NCI-H446 treated with DMSO at 0.1 percent for 48 hours (cell line): ENCODE data around the gene GSK3A.
"Not testable (repeated sequence)": the region's sequence is repeated elsewhere in the genome, so short reads cannot be mapped to it uniquely, and the experiment has no call there.

ENCODE experiments used
- DNase-seq: peaks from one replicate; lab custom pipeline; 2025; lab: John Stamatoyannopoulos, UW

The GSK3A gene

DNA sequence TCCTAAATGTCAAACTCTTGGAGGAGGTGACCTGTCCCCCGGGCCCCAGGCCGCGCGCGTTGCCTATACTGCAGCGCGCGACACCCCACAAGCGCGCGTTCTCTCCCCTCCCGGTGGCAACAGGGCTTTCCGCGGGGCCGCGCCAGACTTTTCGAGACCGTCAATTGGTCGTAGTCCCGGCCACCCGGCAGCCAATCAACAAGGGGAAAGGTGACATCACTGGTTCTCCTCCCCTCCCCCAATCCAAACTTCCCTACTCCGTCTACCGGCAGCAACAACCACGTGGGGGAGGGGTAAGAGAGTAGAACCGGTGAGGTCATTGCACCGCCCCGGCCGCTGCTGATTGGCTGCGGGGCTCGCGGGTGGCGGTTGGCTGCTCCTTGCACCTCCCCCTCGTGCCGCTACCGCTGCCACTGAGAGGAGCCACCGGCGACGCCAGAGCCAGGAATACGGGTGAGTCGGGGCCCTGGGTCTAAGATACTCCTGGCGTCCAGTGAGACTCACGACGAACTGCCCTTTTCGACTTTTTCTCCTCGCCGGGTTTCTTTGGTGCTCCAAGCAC, 25.8 kb upstream of the GSK3A start:
- DNase-seq = peak; percentile 100

GRCh38 chr19:42267644-42268141, 25.3 kb upstream of the GSK3A start:
- no peak for DNase-seq

DNA sequence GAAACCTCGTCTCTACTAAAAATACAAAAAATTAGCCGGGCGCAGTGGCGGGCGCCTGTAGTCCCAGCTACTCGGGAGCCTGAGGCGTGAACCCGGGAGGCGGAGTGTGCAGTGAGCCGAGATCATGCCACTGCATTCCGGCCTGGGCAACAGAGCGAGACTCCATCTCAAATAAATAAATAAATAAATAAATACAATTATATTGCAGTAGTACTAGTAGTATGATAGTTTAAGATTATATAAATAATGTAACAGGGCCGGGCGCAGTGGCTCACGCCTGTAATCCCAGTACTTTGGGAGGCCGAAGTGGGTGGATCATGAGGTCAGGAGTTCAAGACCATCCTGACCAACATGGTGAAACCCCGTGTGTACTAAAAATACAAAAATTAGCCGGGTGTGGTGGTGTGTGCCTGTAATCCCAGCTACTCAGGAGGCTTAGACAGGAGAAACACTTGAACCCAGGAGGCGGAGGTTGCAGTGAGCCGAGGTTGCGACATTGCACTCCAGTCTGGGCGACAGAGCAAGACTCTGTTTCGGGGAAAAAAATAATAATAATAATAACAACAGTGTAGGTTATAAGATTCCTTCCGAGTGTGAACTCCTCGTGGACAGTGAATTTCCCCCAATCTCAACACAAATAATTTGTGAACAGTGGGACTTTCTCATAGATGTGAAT, 24.7 kb upstream of the GSK3A start:
- DNase-seq = not testable (repeated sequence)

GRCh38 chr19:42266105-42266504, 23.7 kb upstream of the GSK3A start:
- DNase-seq = not testable (repeated sequence)

DNA sequence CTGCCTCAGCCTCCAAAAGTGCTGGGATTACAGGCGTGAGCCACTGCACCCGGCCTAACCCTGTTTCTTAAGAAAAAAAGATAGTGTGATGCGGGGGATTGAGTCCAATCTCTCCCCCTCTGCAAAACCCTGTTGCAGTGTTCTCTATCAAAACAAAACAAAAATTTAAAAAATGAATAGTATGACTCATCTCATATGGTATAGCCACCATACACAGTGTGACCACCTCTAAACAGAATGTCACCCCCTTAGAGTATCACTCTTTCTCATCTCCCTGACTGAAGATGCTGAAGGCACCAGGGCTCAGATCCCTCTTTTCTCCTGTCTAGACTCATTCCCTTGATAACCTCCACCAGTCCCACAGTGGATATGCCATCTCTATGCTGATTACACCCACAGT, 19.4 kb upstream of the GSK3A start:
- DNase-seq = no peak

GRCh38 chr19:42257842-42258241, 15.4 kb upstream of the GSK3A start:
- DNase-seq = not testable (repeated sequence)

DNA sequence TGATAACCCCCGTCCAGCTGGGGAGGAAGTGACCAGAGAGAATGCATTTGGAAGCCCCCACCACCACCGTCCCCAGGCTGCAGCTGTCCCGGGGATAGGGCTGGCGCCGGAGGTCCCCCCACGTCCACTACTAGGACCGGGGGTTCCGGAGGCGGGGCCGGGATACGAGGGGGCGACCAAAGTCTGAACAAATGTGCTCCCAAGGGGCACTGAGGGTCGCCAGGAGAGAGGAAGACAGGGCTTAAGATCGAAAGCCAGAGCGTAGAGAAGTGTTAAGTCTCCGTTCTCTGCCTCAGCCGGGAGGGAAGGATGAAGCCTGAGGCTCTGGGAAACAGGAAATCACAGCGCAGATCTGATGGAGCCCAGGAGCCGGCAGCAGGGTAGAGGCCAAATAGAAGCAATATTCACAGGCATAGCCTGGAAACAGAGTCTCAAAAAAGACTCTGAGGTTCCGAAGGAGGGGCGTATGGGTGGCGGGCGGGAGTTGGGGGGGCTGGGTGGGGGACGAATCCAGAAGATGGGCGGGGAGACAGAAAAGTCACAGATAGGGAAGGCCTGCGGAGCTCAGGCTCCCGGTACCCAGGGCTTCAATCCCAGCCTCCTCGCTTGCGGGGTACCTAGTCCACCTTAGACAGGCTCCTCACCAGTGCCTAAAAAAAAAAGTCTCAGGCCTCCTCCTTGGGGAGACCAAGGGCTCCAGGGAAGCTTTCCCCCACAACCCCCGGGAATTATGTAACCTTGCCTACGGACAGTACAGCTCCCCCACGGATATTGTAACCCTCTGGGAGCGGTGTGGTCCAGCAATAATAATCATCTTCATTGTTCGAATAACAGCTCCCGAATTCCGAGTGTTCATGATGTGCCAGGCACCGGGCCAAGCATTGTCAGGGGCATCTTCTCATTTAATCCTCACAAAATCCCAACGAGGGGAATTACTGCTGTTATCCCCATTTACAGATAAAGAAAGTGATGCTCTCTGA, 13.7 kb upstream of the GSK3A start:
- no peak for DNase-seq

- DNase-seq = peak; percentile 77
Observed at GRCh38 chr19:42254850-42255765, 12.7 kb upstream of the GSK3A start, which contains the start of gene ERF. TSS of gene ERF (minus strand) at chr19:42255128. CDS start at chr19:42254999, 129 bp downstream.

DNA sequence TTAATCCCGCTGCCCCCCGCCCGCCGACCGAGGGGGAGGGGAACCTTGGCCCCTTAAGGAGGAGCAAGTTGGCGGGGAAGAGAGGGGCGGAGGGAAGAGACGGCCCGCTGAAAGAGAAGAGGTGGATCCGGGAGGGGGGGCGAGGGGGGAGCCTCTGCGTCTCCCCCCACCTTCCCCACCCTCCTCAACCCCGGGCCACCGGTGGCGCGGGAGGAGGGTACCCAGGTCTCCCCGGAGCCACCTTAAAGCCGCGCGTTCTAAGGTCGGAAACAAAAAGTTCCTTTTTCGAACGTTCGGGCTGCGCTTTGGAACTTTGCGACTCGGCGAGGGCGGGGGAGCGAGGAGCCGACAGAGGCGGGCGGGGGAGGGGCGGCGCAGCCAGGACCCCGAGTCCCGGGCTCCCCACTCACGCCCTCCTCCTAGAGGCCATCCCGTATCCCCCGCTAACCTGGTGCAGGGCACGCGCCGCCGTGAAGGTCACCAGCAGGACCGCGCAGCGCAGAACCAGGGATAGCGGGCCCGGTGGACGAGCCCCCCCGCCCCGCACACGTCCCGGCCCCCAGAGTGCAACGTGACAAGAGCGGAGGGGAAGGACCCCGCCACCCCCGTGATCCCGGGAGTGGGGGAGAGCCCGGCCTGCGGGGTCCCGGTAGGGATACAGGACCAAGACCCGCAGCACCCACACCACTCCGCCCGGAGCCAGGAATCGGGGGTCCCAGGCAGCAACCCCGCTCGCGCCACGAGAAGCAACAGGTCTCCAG, 11.9 kb upstream of the GSK3A start:
- DNase-seq = no peak

- DNase-seq = no peak
Observed at GRCh38 chr19:42253245-42254088, 11.1 kb upstream of the GSK3A start.

DNA sequence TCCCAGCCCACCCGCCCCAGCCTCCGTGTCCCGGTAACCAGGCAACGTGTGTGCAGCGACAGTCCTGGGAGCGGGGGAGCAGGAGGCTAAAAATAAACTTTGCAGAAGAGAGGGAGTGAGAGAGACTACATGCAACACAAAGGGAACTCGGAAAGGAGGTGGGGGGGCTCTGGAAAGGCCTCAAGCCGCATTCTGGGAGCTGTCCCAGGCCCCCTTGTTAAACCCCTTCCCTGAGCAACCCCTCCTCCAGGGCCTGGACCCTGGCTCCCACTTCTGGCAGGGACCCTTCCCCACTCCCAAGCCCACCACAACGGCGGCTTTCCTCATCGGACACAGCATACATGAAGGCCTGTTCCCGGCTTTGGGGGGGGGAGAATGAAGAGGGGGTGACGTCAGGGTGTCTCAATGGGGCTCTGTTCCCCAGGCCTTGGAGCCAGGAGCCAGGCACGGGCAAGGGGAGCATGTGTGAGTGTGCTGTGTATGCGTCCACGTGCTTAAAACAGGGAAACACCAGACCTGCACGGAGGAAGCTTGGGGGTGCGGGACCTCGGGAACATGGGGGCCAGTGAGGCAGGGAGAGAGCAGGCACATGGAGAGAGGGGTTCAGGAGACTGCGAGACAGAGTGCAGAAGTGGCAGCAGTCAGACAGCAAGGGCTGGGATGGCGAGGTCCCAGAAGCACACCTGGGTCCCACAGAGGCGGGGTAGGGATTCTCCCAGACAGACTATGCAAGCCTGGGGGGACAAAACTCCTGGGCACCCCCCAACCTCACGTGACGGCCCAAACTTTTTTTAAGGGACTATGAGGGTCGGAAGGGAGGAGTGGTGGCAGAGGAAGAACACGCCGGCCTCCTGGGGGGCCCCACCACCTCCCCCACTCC, 10.2 kb upstream of the GSK3A start:
- no peak for DNase-seq

- DNase-seq = no peak
Observed at GRCh38 chr19:42251572-42252358, 9.4 kb upstream of the GSK3A start.

DNA sequence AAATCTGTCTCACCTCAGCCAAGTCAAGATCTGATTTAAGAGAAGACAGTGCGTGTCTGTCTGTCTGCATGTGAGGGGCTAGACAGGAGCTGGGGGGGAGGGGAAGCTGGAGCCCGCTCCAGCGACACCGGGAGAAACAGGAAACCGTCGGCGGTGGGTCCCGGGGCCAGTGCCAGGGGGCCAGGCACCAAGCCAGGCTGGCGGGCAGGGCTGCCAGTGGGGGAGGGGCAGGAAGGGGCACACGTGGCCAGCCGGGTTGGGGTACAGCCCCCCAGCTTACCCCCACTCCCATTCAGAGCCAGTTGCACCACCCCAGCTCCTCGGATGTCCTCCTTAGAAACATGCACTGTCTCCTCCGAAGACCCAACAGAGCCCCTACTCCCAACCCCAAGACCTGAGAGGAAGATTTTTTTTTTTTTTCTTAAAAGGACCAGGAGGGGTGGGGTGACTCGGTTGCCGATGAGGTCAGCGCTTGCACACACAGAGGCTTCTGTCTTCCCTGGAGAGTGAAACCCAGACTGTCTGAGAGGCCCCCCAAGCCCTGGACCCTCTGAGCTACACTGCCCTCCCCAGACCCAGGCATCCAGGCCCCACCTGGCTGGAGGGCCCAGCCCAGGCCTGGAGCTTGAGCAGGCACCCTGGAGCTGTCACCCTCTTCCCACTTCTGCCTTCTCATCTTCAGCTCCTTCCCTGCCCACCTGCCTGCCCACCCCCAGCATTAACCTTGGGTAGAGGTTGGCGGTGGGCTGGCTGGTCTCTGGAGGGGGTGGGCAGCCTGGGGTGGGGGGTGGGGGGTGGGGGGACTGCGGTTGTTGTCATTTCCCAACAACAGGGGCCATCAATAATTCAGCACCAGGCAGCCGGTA, 8.5 kb upstream of the GSK3A start:
- DNase-seq = peak; percentile 16

DNA sequence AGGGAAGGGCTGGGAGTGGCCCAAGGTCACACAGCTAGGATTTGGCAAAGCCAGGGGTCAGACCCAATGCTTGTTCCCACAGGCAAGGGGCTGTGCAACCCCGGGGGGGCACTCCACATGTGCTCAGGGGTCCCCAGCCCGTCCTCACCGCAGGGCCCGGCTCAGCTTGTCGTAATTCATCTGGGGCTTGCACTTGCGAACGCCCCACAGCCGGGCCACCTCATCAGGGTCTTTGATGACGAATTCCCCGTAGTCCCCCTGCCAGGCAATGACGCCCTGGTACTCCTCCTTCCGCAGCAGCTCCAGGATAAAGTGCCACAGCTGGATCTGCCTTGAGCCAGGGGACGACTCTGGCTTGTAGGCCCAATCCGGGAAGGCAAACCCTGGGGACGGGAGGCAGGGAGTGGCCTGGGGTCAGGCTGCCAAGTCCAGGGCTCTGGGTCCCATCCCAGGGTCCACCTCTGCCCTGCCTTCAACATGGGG, 7.8 kb upstream of the GSK3A start:
- no peak for DNase-seq

GRCh38 chr19:42249769-42250168, 7.4 kb upstream of the GSK3A start:
- DNase-seq = no peak

DNA sequence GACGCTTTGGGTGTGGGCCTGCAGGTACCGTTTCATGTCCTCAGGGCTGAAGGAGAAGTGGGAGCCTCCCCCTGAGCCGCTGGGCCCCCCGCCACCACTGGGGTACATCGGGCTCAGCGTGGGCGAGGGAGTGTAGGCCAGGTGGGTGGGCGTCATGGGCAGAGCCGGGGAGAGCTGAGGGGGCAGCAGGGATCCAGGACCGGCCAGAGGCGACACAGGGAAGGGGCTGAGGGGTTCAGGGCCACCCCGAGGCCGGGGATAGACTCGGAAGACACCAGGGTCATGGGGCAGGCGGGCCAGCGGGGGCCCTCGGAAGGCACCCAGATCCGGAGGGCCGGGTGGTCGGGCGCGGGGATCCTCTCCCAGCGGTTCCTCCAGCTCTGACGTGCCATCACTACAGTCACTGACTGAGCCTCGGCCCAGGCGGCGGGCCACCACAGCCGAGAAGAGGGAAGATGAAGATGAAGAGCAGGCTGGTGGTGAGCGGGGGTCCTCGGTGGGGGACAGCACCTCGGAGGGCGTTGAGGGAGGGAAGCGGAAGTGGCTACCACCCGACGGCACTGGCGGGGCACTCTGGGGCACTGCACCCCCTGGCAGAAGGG, 6.8 kb upstream of the GSK3A start:
- DNase-seq = no peak
